IMR-90 (cell line): Measurements from ENCODE around the gene MROH2B. TPM values are rescaled to one million over a fixed set of nuclear protein-coding genes. Genes with fewer than 3 reads are reported as not detected.

ENCODE experiments used
- ATAC-seq: fragments of 200-7000 bp; cut with Tn5 transposase; 2 replicates; pipeline ENCODE4 v1.9.1; 2020; ENCODE audit warnings: low read depth, mild to moderate bottlenecking, moderate library complexity
- BruUV-seq: library from RNA; stranded (reverse); fragments of 400-500 nt; replicated peaks from 2 replicates; lab custom pipeline; 2021; lab: Mats Ljungman, UMichigan
- CTCF ChIA-PET: fragments of 300-600 bp; formaldehyde crosslinking; extraction: SDS; loops from one replicate; lab custom pipeline; 2021; ENCODE audit warnings: antibody characterized with exemption; lab: Yijun Ruan, JAX
- POLR2A ChIA-PET: fragments of 300-600 bp; sonication (Branson Sonifier 250); formaldehyde crosslinking; loops from one replicate; lab custom pipeline; 2022; ENCODE audit warnings: antibody characterized with exemption; ENCODE audit not compliant: unreplicated experiment; lab: Charles Lee
- DNase-seq: peaks from one replicate; pipeline ENCODE4 v3.0.0; 2013
- H2AFZ ChIP-seq: replicated peaks from 2 replicates; pipeline ENCODE3; 2013; ENCODE audit warnings: low read length, mild to moderate bottlenecking; ENCODE audit not compliant: poor library complexity
- H2AK5ac ChIP-seq: 2 replicates; pipeline ENCODE4 v1.6.1; 2013; ENCODE audit warnings: low read depth, low read length, inconsistent platforms
- H2AK9ac ChIP-seq: replicated peaks from 2 replicates; pipeline ENCODE3; 2013; ENCODE audit warnings: mild to moderate bottlenecking, low read depth, low read length, moderate library complexity; ENCODE audit not compliant: poor library complexity
- H2BK120ac ChIP-seq: 2 replicates; pipeline ENCODE4 v1.6.1; 2013; ENCODE audit warnings: low read depth, low read length, inconsistent platforms
- H2BK15ac ChIP-seq: 3 replicates; pipeline ENCODE4 v1.6.1; 2013; ENCODE audit warnings: low read depth, low read length, inconsistent platforms
- H2BK20ac ChIP-seq: 2 replicates; pipeline ENCODE4 v1.6.1; 2013; ENCODE audit warnings: low read depth, mild to moderate bottlenecking, inconsistent platforms, low read length, moderate library complexity
- H2BK5ac ChIP-seq: 2 replicates; pipeline ENCODE4 v1.6.1; 2013; ENCODE audit warnings: mild to moderate bottlenecking, low read depth, low read length, inconsistent platforms; ENCODE audit not compliant: poor library complexity, severe bottlenecking
- H3K14ac ChIP-seq: replicated peaks from 2 replicates; pipeline ENCODE4 v1.6.1; 2013; ENCODE audit warnings: low read depth, low read length, inconsistent platforms
- H3K18ac ChIP-seq: 2 replicates; pipeline ENCODE4 v1.6.1; 2013; ENCODE audit warnings: low read depth, low read length, control low read depth
- H3K23ac ChIP-seq: 2 replicates; pipeline ENCODE4 v1.6.1; 2013; ENCODE audit warnings: low read depth, low read length, inconsistent platforms
- H3K27ac ChIP-seq: 2 replicates; pipeline ENCODE4 v1.5.1; 2013; ENCODE audit warnings: mild to moderate bottlenecking, control low read depth, low read length; ENCODE audit not compliant: insufficient read depth
- H3K27me3 ChIP-seq: 2 replicates; pipeline ENCODE4 v1.6.1; 2013; ENCODE audit warnings: low read length; ENCODE audit not compliant: control insufficient read depth, insufficient read depth
- H3K36me3 ChIP-seq: 2 replicates; pipeline ENCODE4 v1.6.1; 2013; ENCODE audit warnings: low read length, mixed read lengths; ENCODE audit not compliant: control insufficient read depth, insufficient read depth
- H3K4ac ChIP-seq: 2 replicates; pipeline ENCODE4 v1.6.1; 2013; ENCODE audit warnings: low read depth, low read length, inconsistent platforms
- H3K4me1 ChIP-seq: 2 replicates; pipeline ENCODE4 v1.6.1; 2013; ENCODE audit warnings: low read length, mixed read lengths; ENCODE audit not compliant: control insufficient read depth, insufficient read depth
- H3K4me2 ChIP-seq: 2 replicates; pipeline ENCODE4 v1.6.1; 2013; ENCODE audit warnings: low read depth, mild to moderate bottlenecking, control low read depth, low read length, moderate library complexity
- H3K4me3 ChIP-seq: 2 replicates; pipeline ENCODE4 v1.5.1; 2013; ENCODE audit warnings: low read depth, mild to moderate bottlenecking, control low read depth, low read length, moderate library complexity; ENCODE audit not compliant: insufficient read depth
- H3K56ac ChIP-seq: 2 replicates; pipeline ENCODE4 v1.6.1; 2013; ENCODE audit warnings: low read length, inconsistent platforms; ENCODE audit not compliant: insufficient read depth; ENCODE audit errors: extremely low read depth
- H3K79me1 ChIP-seq, 2 experiments: 2 replicates each; pipeline ENCODE4 v1.6.1; 2013; ENCODE audit warnings: low read length in 2 of 2, inconsistent platforms in 1 of 2, low read depth in 1 of 2
- H3K9ac ChIP-seq: 2 replicates; pipeline ENCODE4 v1.6.1; 2013; ENCODE audit warnings: low read depth, low read length, control low read depth
- H3K9me1 ChIP-seq: 2 replicates; pipeline ENCODE4 v1.6.1; 2013; ENCODE audit warnings: low read length, inconsistent platforms; ENCODE audit not compliant: insufficient read depth
- H3K9me3 ChIP-seq: 2 replicates; pipeline ENCODE4 v1.6.1; 2013; ENCODE audit warnings: low read length; ENCODE audit not compliant: control insufficient read depth, insufficient read depth
- H4K20me1 ChIP-seq: 2 replicates; pipeline ENCODE4 v1.6.1; 2013; ENCODE audit warnings: low read length, inconsistent platforms; ENCODE audit not compliant: insufficient read depth
- H4K5ac ChIP-seq: 2 replicates; pipeline ENCODE4 v1.6.1; 2013; ENCODE audit warnings: mild to moderate bottlenecking, low read depth, low read length, control low read depth
- H4K8ac ChIP-seq, 2 experiments: 2 replicates each; pipeline ENCODE4 v1.6.1; 2013; ENCODE audit warnings: low read depth in 2 of 2, low read length in 2 of 2, control low read depth in 1 of 2, inconsistent platforms in 1 of 2
- H4K91ac ChIP-seq: 2 replicates; pipeline ENCODE4 v1.6.1; 2013; ENCODE audit warnings: low read depth, low read length, inconsistent platforms; ENCODE audit not compliant: insufficient read depth
- BHLHE40 ChIP-seq: fragments of 150-350 bp; IDR thresholded peaks from 2 replicates; pipeline ENCODE4 v1.6.1; 2016; ENCODE audit warnings: mild to moderate bottlenecking, low read depth, low read length
- CEBPB ChIP-seq: IDR thresholded peaks from 2 replicates; pipeline ENCODE4 v1.6.1; 2012; ENCODE audit warnings: low read depth, low read length, improper control_type of control experiment
- MAZ ChIP-seq: IDR thresholded peaks from 2 replicates; pipeline ENCODE4 v1.6.1; 2012; ENCODE audit warnings: low read depth, mild to moderate bottlenecking, low read length, improper control_type of control experiment, moderate library complexity, borderline replicate concordance
- POLR2A ChIP-seq: IDR thresholded peaks from 2 replicates; pipeline ENCODE4 v1.6.1; 2012; ENCODE audit warnings: mild to moderate bottlenecking, low read depth, low read length
- WGBS, 2 experiments: methylation state at CpG; one replicate each; pipeline versions ENCODE4 v1.1.5 to v1.1.7; 2013; ENCODE audit warnings: missing lambda C conversion rate in 2 of 2; ENCODE audit not compliant: insufficient read length in 1 of 2; ENCODE audit errors: extremely low coverage in 2 of 2; 5-methylcytosine and 5-hydroxymethylcytosine counted together
- dilution Hi-C: fragments of 300-500 bp; cut with HindIII; formaldehyde crosslinking; loops from one replicate; pipeline ENCODE4 v1.14.3; 2018; ENCODE audit warnings: low sequenced_read_pairs; ENCODE audit not compliant: unreplicated experiment
- in situ Hi-C: fragments of 300-500 bp; cut with MboI; formaldehyde crosslinking; loops from 3 replicates; pipeline ENCODE4 v1.14.3; 2019; ENCODE audit warnings: low sequenced_read_pairs, inconsistent platforms, mixed read lengths
- intact Hi-C: fragments of 100-400 bp; cut with micrococcal nuclease; formaldehyde crosslinking; loops from 2 replicates; pipeline ENCODE4 v1.10.0; 2022
- polyA plus RNA-seq, 3 experiments: library from polyadenylated mRNA; depleted of rRNA; stranded (reverse); fragments of >200 nt; gene quantifications; 2 replicates each; pipeline ENCODE4 v1.2.3, GENCODE V29; 2012; ENCODE audit warnings: low replicate concordance in 1 of 3
- total RNA-seq: library from RNA; depleted of rRNA; stranded (reverse); fragments of >200 nt; gene quantifications from 2 replicates; pipeline ENCODE4 v1.2.3, GENCODE V29; 2012

Gene MROH2B
- total and polyA plus RNA-seq, 2 of the 4 experiments (the other 2 are of a cell fraction): not detected

- dilution Hi-C loops: no loop called here
- Histone ChIP-seq H3K9me3 (peaks cover 2% of the 10 kb centered on the region; the same call in 1 of the 2 replicates), H3K27ac (peak overlapping the region; percentile 59), H3K56ac (no peak overlapping the region; the same call in 1 of the 2 replicates), H3K14ac (peak overlapping the region; percentile 87; the same call in 1 of the 2 replicates), H3K9ac (peak overlapping the region; percentile 72; the same call in 1 of the 2 replicates), H3K23ac (no peak overlapping the region), H2BK15ac (no peak overlapping the region), H2BK5ac (peak overlapping the region; percentile 99), H4K91ac (peak overlapping the region; percentile 93), H2AFZ (no peak overlapping the region), H4K20me1 (no peaks in the 10 kb centered on the region), H3K4me1 (peaks cover 14% of the 10 kb centered on the region; the same call in 1 of the 2 replicates), H3K4ac (peak overlapping the region; percentile 60; the same call in 1 of the 2 replicates), H3K36me3 (no peaks in the 10 kb centered on the region), H3K27me3 (no peaks in the 10 kb centered on the region), H3K18ac (peak overlapping the region; percentile 83; the same call in 1 of the 2 replicates), H3K4me2 (peak overlapping the region; percentile 24; the same call in 1 of the 2 replicates), H2AK5ac (no peak overlapping the region), H4K5ac (peak overlapping the region; percentile 81; the same call in 1 of the 2 replicates), H2BK120ac (peak overlapping the region; percentile 90), H2AK9ac (no peak overlapping the region), H3K79me1 (no peaks in the 10 kb centered on the region), H3K4me3 (no peak overlapping the region), H2BK20ac (peak overlapping the region; percentile 91), H3K9me1 (peaks cover 6% of the 10 kb centered on the region; the same call in 1 of the 2 replicates), H4K8ac (peak overlapping the region; percentile 51 to 95; a peak in 3 of 4 replicates)
- WGBS, 2 experiments: no CpG with 5 or more reads among the region's 2 CpGs
- CTCF ChIA-PET: no interaction called here
- peak; percentile 86 for DNase-seq
- intact Hi-C loops: loop anchor here (2.0 to 5.0 kb wide), 2 partner anchors 79 to 123 kb away; no protein-coding TSS in a partner anchor
- in situ Hi-C loops: no loop called here
- ATAC-seq: peak; percentile 96
- POLR2A ChIA-PET: no interaction called here
- no TSS peak for BruUV-seq
- TF ChIP-seq BHLHE40 (0 out of 2 replicates have a peak, but pooled peaks have one; percentile 23), POLR2A (no peak), MAZ (no peak), CEBPB (peak; percentile 46)
These were observed 79.8 kb downstream of the MROH2B start for GRCh38 chr5:40991168-40991980.
